Neural cell (in vitro differentiated cells): ENCODE results near the gene SKIC8. TPM values are rescaled to one million over a fixed set of nuclear protein-coding genes. Genes with fewer than 3 reads are reported as not detected.

Source experiments
- H2AFZ ChIP-seq: fragments of 200-600, 300-800 bp; sonication (generic), shearing (Covaris generic); 2 replicates; pipeline ENCODE4 v1.6.0; 2014; ENCODE audit warnings: low read depth, mild to moderate bottlenecking, antibody characterized with exemption, low read length, moderate library complexity
- H3F3A ChIP-seq: fragments of 200-600 bp; shearing (Covaris generic); 2 replicates; pipeline ENCODE4 v1.6.1; 2016; ENCODE audit warnings: mild to moderate bottlenecking, moderate library complexity, mixed read lengths, antibody characterized with exemption, low read length; ENCODE audit not compliant: insufficient read depth, poor library complexity, severe bottlenecking
- H3K27ac ChIP-seq: fragments of 200-600, 300-800 bp; sonication (generic), shearing (Covaris generic); 2 replicates; pipeline ENCODE4 v1.5.1; 2014; ENCODE audit warnings: mild to moderate bottlenecking, low read length, moderate library complexity
- H3K27me3 ChIP-seq: fragments of 300-800, 200-600 bp; sonication (generic), shearing (Covaris generic); 2 replicates; pipeline ENCODE4 v1.6.0; 2014; ENCODE audit warnings: mild to moderate bottlenecking, low read depth, low read length, moderate library complexity; ENCODE audit not compliant: insufficient read depth
- H3K36me3 ChIP-seq: fragments of 300-800, 200-600 bp; sonication (generic), shearing (Covaris generic); 2 replicates; pipeline ENCODE4 v1.5.1; 2014; ENCODE audit warnings: mild to moderate bottlenecking, antibody characterized with exemption, low read length, moderate library complexity; ENCODE audit not compliant: insufficient read depth
- H3K4me2 ChIP-seq: fragments of 300-800, 200-600 bp; sonication (generic), shearing (Covaris generic); 2 replicates; pipeline ENCODE4 v1.6.0; 2014; ENCODE audit warnings: mild to moderate bottlenecking, low read length
- H3K4me3 ChIP-seq: fragments of 300-800, 200-600 bp; sonication (generic), shearing (Covaris generic); 2 replicates; pipeline ENCODE4 v1.5.1; 2014; ENCODE audit warnings: mild to moderate bottlenecking, low read length, moderate library complexity
- H3K79me2 ChIP-seq: fragments of 200-600 bp; shearing (Covaris generic); replicated peaks from 2 replicates; pipeline ENCODE4 v1.6.0; 2014; ENCODE audit warnings: mild to moderate bottlenecking, low read length, moderate library complexity; ENCODE audit not compliant: insufficient read depth
- H3K9ac ChIP-seq: fragments of 300-800, 200-600 bp; sonication (generic), shearing (Covaris generic); 2 replicates; pipeline ENCODE4 v1.6.1; 2016; ENCODE audit warnings: mild to moderate bottlenecking, low read length, mixed read lengths
- H3K9me2 ChIP-seq: fragments of 200-600 bp; shearing (Covaris generic); 2 replicates; pipeline ENCODE4 v1.6.1; 2016; ENCODE audit warnings: mild to moderate bottlenecking, low read length, mixed read lengths; ENCODE audit not compliant: insufficient read depth
- H3K9me3 ChIP-seq: fragments of 200-600, 300-800 bp; sonication (generic), shearing (Covaris generic); 2 replicates; pipeline ENCODE4 v1.6.1; 2016; ENCODE audit warnings: mild to moderate bottlenecking, mixed run types, low read length, moderate library complexity, mixed read lengths
- H4K20me1 ChIP-seq: fragments of 200-600 bp; shearing (Covaris generic); 2 replicates; pipeline ENCODE4 v1.6.1; 2016; ENCODE audit warnings: mild to moderate bottlenecking, mixed run types; ENCODE audit not compliant: insufficient read depth
- CTCF ChIP-seq: fragments of 450-650 bp; IDR thresholded peaks from 2 replicates; pipeline ENCODE4 v1.5.1; 2014; ENCODE audit warnings: antibody characterized with exemption, mild to moderate bottlenecking, moderate library complexity; ENCODE audit not compliant: poor library complexity, severe bottlenecking
- EP300 ChIP-seq: fragments of 450-650 bp; conservative IDR thresholded peaks from 2 replicates; pipeline ENCODE4 v1.6.1; 2014; ENCODE audit warnings: antibody characterized with exemption, mild to moderate bottlenecking, moderate library complexity; ENCODE audit not compliant: poor library complexity, severe bottlenecking
- EZH2 ChIP-seq: fragments of 200-600, 300-800 bp; shearing (Covaris generic), sonication (generic); IDR thresholded peaks from 2 replicates; pipeline ENCODE4 v1.6.1; 2014; ENCODE audit warnings: antibody characterized with exemption, low read length, borderline replicate concordance, mild to moderate bottlenecking; ENCODE audit not compliant: insufficient read depth, poor library complexity, severe bottlenecking
- MXI1 ChIP-seq: fragments of 450-650 bp; conservative IDR thresholded peaks from 2 replicates; pipeline ENCODE4 v1.6.1; 2014; ENCODE audit warnings: antibody characterized with exemption, mild to moderate bottlenecking; ENCODE audit not compliant: poor library complexity, severe bottlenecking
- POLR2AphosphoS5 ChIP-seq: IDR thresholded peaks from 2 replicates; pipeline ENCODE4 v1.6.1; 2012
- RAD21 ChIP-seq: fragments of 450-650 bp; conservative IDR thresholded peaks from 2 replicates; pipeline ENCODE4 v1.6.1; 2014; ENCODE audit warnings: antibody characterized with exemption, mild to moderate bottlenecking, moderate library complexity
- REST ChIP-seq: IDR thresholded peaks from 2 replicates; pipeline ENCODE4 v1.6.1; 2012; ENCODE audit warnings: borderline replicate concordance
- SMC3 ChIP-seq: fragments of 450-650 bp; conservative IDR thresholded peaks from 2 replicates; pipeline ENCODE4 v1.6.1; 2014; ENCODE audit warnings: antibody characterized with exemption, mild to moderate bottlenecking, moderate library complexity; ENCODE audit not compliant: poor library complexity
- TAF1 ChIP-seq: IDR thresholded peaks from 2 replicates; pipeline ENCODE4 v1.6.1; 2012; ENCODE audit warnings: low read depth
- polyA plus RNA-seq: library from polyadenylated mRNA; depleted of rRNA; stranded (reverse); fragments of >200 nt; gene quantifications from 2 replicates; pipeline ENCODE4 v1.2.3, GENCODE V29; 2014

Gene SKIC8
- polyA plus RNA-seq, 1 donor from 2014 or later, result 170 TPM

- Histone ChIP-seq H3K79me2 (no peaks in the 10 kb centered on the region), H4K20me1 (no peaks in the 10 kb centered on the region), H3K36me3 (no peaks in the 10 kb centered on the region), H3K9ac (no peak overlapping the region), H2AFZ (no peak overlapping the region), H3F3A (no peaks in the 10 kb centered on the region), H3K9me2 (no peaks in the 10 kb centered on the region), H3K4me2 (no peak overlapping the region), H3K27me3 (no peaks in the 10 kb centered on the region), H3K27ac (no peak overlapping the region), H3K9me3 (no peaks in the 10 kb centered on the region), H3K4me3 (no peak overlapping the region)
- TF ChIP-seq CTCF, result no peak
- TF ChIP-seq REST, result no peak
- no peak for TF ChIP-seq TAF1
- TF ChIP-seq POLR2AphosphoS5, result no peak
- no peak for TF ChIP-seq MXI1
- TF ChIP-seq SMC3, result no peak
- TF ChIP-seq RAD21, result no peak
- TF ChIP-seq EP300, result no peak
- TF ChIP-seq EZH2, result no peak
Observed at GRCh38 chr15:78259232-78259631, 40.2 kb downstream of the SKIC8 start.

GRCh38 chr15:78257681-78258080 lies 41.7 kb downstream of the SKIC8 start:
- Histone ChIP-seq H3K36me3 (no peaks in the 10 kb centered on the region), H3K9ac (no peak overlapping the region), H3F3A (no peaks in the 10 kb centered on the region), H3K27me3 (no peaks in the 10 kb centered on the region), H3K79me2 (no peaks in the 10 kb centered on the region), H3K4me3 (no peak overlapping the region), H3K27ac (no peak overlapping the region), H4K20me1 (no peaks in the 10 kb centered on the region), H2AFZ (no peak overlapping the region), H3K4me2 (no peak overlapping the region), H3K9me2 (no peaks in the 10 kb centered on the region), H3K9me3 (no peaks in the 10 kb centered on the region)
- TF ChIP-seq CTCF (no peak), REST (no peak), EZH2 (no peak), TAF1 (no peak), MXI1 (no peak), EP300 (no peak), SMC3 (no peak)
